ENCODE data around the gene PNMT. TPM values are rescaled to one million over a fixed set of nuclear protein-coding genes. Genes with fewer than 3 reads are reported as not detected.

Gene PNMT
- total and polyA plus RNA-seq, 2 donors (not counting 3 experiments of a cell fraction or from before 2014, with no cell fraction given) = 0.11 TPM; not detected in 1

DNA sequence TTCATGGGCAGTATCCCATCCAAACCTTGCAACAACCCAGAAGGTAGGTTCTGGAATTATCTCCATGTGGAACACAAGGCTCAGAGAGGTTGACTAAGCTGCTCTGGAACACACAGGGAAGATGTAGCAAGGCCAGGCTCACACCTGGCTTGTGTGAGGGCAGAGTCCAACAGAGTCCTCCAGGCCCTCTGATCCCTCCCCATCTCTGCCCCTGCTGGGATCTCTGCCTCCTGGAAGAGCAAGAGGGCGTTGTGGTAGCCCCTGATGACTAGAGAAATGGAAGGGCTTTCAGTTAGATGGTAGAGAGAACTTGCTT, 48.5 kb upstream of the PNMT start:
- H3K9me3 ChIP-seq (replicated peaks; ENCODE audit: control insufficient read depth, insufficient read depth, low read length) = no peaks in the 10 kb centered on the region
- CTCF ChIA-PET = interaction anchor here (1.2 to 5.8 kb wide), 9 partner anchors 13 to 135 kb away, joined by 3 to 291 read pairs (median 84); partner anchors contain the start of genes PNMT and TCAP
- no peak overlapping the region for H3K4me3 ChIP-seq (replicated peaks in 1 of 3; ENCODE audit: insufficient read depth in 1 of 3, low read depth in 1 of 3, low read length in 3 of 3)
- H4K20me1 ChIP-seq (replicated peaks; ENCODE audit: control insufficient read depth, extremely low read depth, insufficient read depth, low read length) = no peaks in the 10 kb centered on the region
- intact Hi-C loops (cut with micrococcal nuclease) = loop anchor here (10.0 kb wide), 1 partner anchor 335 kb away; no protein-coding TSS in a partner anchor
- no peak for FAIRE-seq
- H2AFZ ChIP-seq (ENCODE audit: low read depth, low read length) = no peak overlapping the region
- H3K9me1 ChIP-seq (replicated peaks; ENCODE audit: control insufficient read depth, extremely low read depth, insufficient read depth, low read length) = no peaks in the 10 kb centered on the region
- peaks cover 5 to 11% of the 10 kb centered on the region in 2 experiments for H3K27me3 ChIP-seq (ENCODE audit: control insufficient read depth in 2 of 2, insufficient read depth in 2 of 2, low read length in 2 of 2)
- DNase-seq (ENCODE audit: low read depth, low spot score) = no peak
- peaks cover 10% of the 10 kb centered on the region for H3K4me1 ChIP-seq (ENCODE audit: control insufficient read depth, extremely low read depth, insufficient read depth, low read length)
- no peaks in the 10 kb centered on the region for H3K36me3 ChIP-seq (ENCODE audit: control insufficient read depth in 2 of 2, extremely low read depth in 1 of 2, insufficient read depth in 2 of 2, low read length in 2 of 2)
- no peak overlapping the region for H3K9ac ChIP-seq (replicated peaks; ENCODE audit: extremely low read depth, insufficient read depth, low read length)
- H3K27ac ChIP-seq (ENCODE audit: insufficient read depth, low read depth, low read length) = no peak overlapping the region
- H3K79me2 ChIP-seq (ENCODE audit: control insufficient read depth, insufficient read depth, low read length) = no peaks in the 10 kb centered on the region
- TF ChIP-seq MYC (IDR thresholded peaks at IDR 0.05; ENCODE audit: low read depth, low read length) (no peak), FOS (IDR thresholded peaks at IDR 0.05; ENCODE audit: borderline replicate concordance, insufficient read depth, low read length) (no peak), EZH2 (IDR thresholded peaks at IDR 0.05; ENCODE audit: borderline replicate concordance, low read depth, low read length, severe bottlenecking) (no peak), POLR2AphosphoS5 (IDR thresholded peaks at IDR 0.05; ENCODE audit: insufficient read depth, low read depth, low read length) (no peak), JUN (IDR thresholded peaks at IDR 0.05; ENCODE audit: borderline replicate concordance, insufficient read depth, insufficient read length, low read depth) (no peak), GATA2 (IDR thresholded peaks at IDR 0.05; ENCODE audit: insufficient read depth, insufficient read length, low read depth, low read length) (no peak), POLR2A (IDR thresholded peaks at IDR 0.05; ENCODE audit: low read depth, low read length) (no peak)
- TF ChIP-seq, protein P1, sequence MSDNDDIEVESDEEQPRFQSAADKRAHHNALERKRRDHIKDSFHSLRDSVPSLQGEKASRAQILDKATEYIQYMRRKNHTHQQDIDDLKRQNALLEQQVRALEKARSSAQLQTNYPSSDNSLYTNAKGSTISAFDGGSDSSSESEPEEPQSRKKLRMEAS (IDR thresholded peaks at IDR 0.05; ENCODE audit: insufficient read depth, insufficient read length) = no peak
- TF ChIP-seq, protein P2, sequence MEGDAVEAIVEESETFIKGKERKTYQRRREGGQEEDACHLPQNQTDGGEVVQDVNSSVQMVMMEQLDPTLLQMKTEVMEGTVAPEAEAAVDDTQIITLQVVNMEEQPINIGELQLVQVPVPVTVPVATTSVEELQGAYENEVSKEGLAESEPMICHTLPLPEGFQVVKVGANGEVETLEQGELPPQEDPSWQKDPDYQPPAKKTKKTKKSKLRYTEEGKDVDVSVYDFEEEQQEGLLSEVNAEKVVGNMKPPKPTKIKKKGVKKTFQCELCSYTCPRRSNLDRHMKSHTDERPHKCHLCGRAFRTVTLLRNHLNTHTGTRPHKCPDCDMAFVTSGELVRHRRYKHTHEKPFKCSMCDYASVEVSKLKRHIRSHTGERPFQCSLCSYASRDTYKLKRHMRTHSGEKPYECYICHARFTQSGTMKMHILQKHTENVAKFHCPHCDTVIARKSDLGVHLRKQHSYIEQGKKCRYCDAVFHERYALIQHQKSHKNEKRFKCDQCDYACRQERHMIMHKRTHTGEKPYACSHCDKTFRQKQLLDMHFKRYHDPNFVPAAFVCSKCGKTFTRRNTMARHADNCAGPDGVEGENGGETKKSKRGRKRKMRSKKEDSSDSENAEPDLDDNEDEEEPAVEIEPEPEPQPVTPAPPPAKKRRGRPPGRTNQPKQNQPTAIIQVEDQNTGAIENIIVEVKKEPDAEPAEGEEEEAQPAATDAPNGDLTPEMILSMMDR (IDR thresholded peaks at IDR 0.05; ENCODE audit: extremely low read depth in 1 of 2, insufficient read depth in 1 of 2, low read depth in 1 of 2, low read length in 2 of 2) = no peak
- BruUV-seq (replicated peaks) = no TSS peak
- POLR2A ChIA-PET = interaction anchor here (0.6 kb wide), 1 partner anchor 48 kb away, joined by 9 read pairs; no protein-coding TSS in a partner anchor
- dilution Hi-C loops (cut with MboI; ENCODE audit: extremely low pct_ligation_motif_present, low sequenced_read_pairs) = no loop called here
- H3K4me2 ChIP-seq (ENCODE audit: insufficient read depth, low read length) = no peak overlapping the region

Measured in endothelial cell of umbilical vein (primary cell).